HEK293 (cell line): Measurements from ENCODE around the gene NUBPL.
"Not testable (repeated sequence)": the region's sequence is repeated elsewhere in the genome, so short reads cannot be mapped to it uniquely, and the experiment has no call there.

Experiments used
- CTCF ChIA-PET: fragments of 350-600 bp; formaldehyde crosslinking; extraction: SDS; loops from one replicate; lab custom pipeline; 2021; ENCODE audit warnings: antibody characterized with exemption; lab: Yijun Ruan, JAX
- POLR2A ChIA-PET: fragments of 300-600 bp; formaldehyde crosslinking; extraction: SDS; loops from one replicate; lab custom pipeline; 2020; ENCODE audit warnings: antibody characterized with exemption, inconsistent platforms; lab: Yijun Ruan, JAX
- H3K27ac ChIP-seq: fragments of 200-500 bp; sonication (Bioruptor generic); 2 replicates; pipeline ENCODE4 v1.5.1; 2014; ENCODE audit warnings: low read depth, low read length, control low read depth, inconsistent platforms; ENCODE audit errors: extremely low read depth
- H3K36me3 ChIP-seq, 2 experiments: fragments of 200-500 bp in 1 of 2; sonication (Bioruptor generic) in 1 of 2; 1 replicate in 1 of 2; 2 replicates in 1 of 2; pipeline ENCODE4 v1.5.1; 2014 to 2017; ENCODE audit warnings: inconsistent platforms in 2 of 2, low read length in 2 of 2; ENCODE audit not compliant: control insufficient read depth in 2 of 2, insufficient read depth in 1 of 2
- H3K4me1 ChIP-seq: fragments of 200-500 bp; sonication (Bioruptor generic); 2 replicates; pipeline ENCODE4 v1.5.1; 2014; ENCODE audit warnings: mild to moderate bottlenecking, low read length, inconsistent platforms; ENCODE audit not compliant: control insufficient read depth, insufficient read depth
- H3K4me3 ChIP-seq: 2 replicates; pipeline ENCODE4 v1.5.1; 2011; ENCODE audit warnings: low read depth, mild to moderate bottlenecking, control low read depth, low read length, moderate library complexity
- H3K9me3 ChIP-seq: fragments of 200-500 bp; sonication (Bioruptor generic); 2 replicates; pipeline ENCODE4 v1.5.1; 2014; ENCODE audit warnings: low read depth, low read length, inconsistent platforms; ENCODE audit not compliant: control insufficient read depth, insufficient read depth
- FEZF1 ChIP-seq: fragments of 450-650 bp; formaldehyde crosslinking; IDR thresholded peaks from 2 replicates; pipeline ENCODE4 v1.5.1; 2016; ENCODE audit warnings: missing biosample characterization, missing genetic modification characterization
- GFI1B ChIP-seq: fragments of 450-650 bp; formaldehyde crosslinking; IDR thresholded peaks from 2 replicates; pipeline ENCODE4 v1.5.1; 2016; ENCODE audit warnings: missing biosample characterization, missing genetic modification characterization
- MZF1 ChIP-seq: fragments of 450-650 bp; formaldehyde crosslinking; IDR thresholded peaks from 2 replicates; pipeline ENCODE4 v1.5.1; 2017; ENCODE audit warnings: missing biosample characterization, missing genetic modification characterization, borderline replicate concordance
- SCRT1 ChIP-seq: fragments of 450-650 bp; formaldehyde crosslinking; IDR thresholded peaks from 2 replicates; pipeline ENCODE4 v1.5.1; 2016; ENCODE audit warnings: missing biosample characterization, missing genetic modification characterization, borderline replicate concordance
- SETDB1 ChIP-seq: IDR thresholded peaks from one replicate; pipeline ENCODE4 v1.6.1; 2017; ENCODE audit warnings: mild to moderate bottlenecking, low read length, moderate library complexity, mixed read lengths; ENCODE audit not compliant: insufficient read length
- YY2 ChIP-seq: fragments of 450-650 bp; formaldehyde crosslinking; IDR thresholded peaks from 2 replicates; pipeline ENCODE4 v1.5.1; 2016; ENCODE audit warnings: missing biosample characterization, missing genetic modification characterization
- ZEB2 ChIP-seq: fragments of 450-650 bp; formaldehyde crosslinking; IDR thresholded peaks from 2 replicates; pipeline ENCODE4 v1.5.1; 2016; ENCODE audit warnings: missing biosample characterization, missing genetic modification characterization
- ZFP37 ChIP-seq: fragments of 450-650 bp; formaldehyde crosslinking; IDR thresholded peaks from 2 replicates; pipeline ENCODE4 v1.5.1; 2016; ENCODE audit warnings: missing biosample characterization, missing genetic modification characterization
- ZFP41 ChIP-seq: fragments of 450-650 bp; formaldehyde crosslinking; IDR thresholded peaks from 2 replicates; pipeline ENCODE4 v1.5.1; 2016; ENCODE audit warnings: missing biosample characterization, missing genetic modification characterization, borderline replicate concordance
- ZNF140 ChIP-seq: fragments of 450-650 bp; formaldehyde crosslinking; IDR thresholded peaks from 2 replicates; pipeline ENCODE4 v1.5.1; 2016; ENCODE audit warnings: missing biosample characterization, missing genetic modification characterization
- ZNF24 ChIP-seq: fragments of 450-650 bp; formaldehyde crosslinking; IDR thresholded peaks from 2 replicates; pipeline ENCODE4 v1.5.1; 2016; ENCODE audit warnings: missing biosample characterization, missing genetic modification characterization
- ZNF37A ChIP-seq: fragments of 450-650 bp; IDR thresholded peaks from 2 replicates; pipeline ENCODE4 v1.5.1; 2018; ENCODE audit warnings: missing biosample characterization, missing genetic modification characterization
- ZNF555 ChIP-seq: fragments of 450-650 bp; formaldehyde crosslinking; conservative IDR thresholded peaks from 2 replicates; pipeline ENCODE4 v1.5.1; 2017; ENCODE audit warnings: missing biosample characterization, mild to moderate bottlenecking, missing genetic modification characterization, inconsistent platforms
- ZNF560 ChIP-seq: fragments of 450-650 bp; formaldehyde crosslinking; IDR thresholded peaks from 2 replicates; pipeline ENCODE4 v1.5.1; 2017; ENCODE audit warnings: missing biosample characterization, missing genetic modification characterization, borderline replicate concordance
- ZNF658 ChIP-seq: fragments of 450-650 bp; formaldehyde crosslinking; IDR thresholded peaks from 2 replicates; pipeline ENCODE4; 2016; ENCODE audit warnings: missing biosample characterization, missing genetic modification characterization
- ZNF776 ChIP-seq: fragments of 450-650 bp; formaldehyde crosslinking; IDR thresholded peaks from 2 replicates; pipeline ENCODE4 v1.5.0; 2017; ENCODE audit warnings: missing biosample characterization, missing genetic modification characterization, borderline replicate concordance
- ZSCAN16 ChIP-seq: fragments of 450-650 bp; formaldehyde crosslinking; IDR thresholded peaks from 2 replicates; pipeline ENCODE4 v1.5.1; 2016; ENCODE audit warnings: missing biosample characterization, missing genetic modification characterization
- TF ChIP-seq, protein P1 (sequence below): fragments of 450-650 bp; formaldehyde crosslinking; IDR thresholded peaks from 2 replicates; pipeline ENCODE4 v1.5.1; 2017; ENCODE audit warnings: missing biosample characterization, missing genetic modification characterization
- TF ChIP-seq, protein P2 (sequence below): fragments of 450-650 bp; formaldehyde crosslinking; IDR thresholded peaks from 2 replicates; pipeline ENCODE4 v1.5.1; 2016; ENCODE audit warnings: missing biosample characterization, missing genetic modification characterization

The NUBPL gene

DNA sequence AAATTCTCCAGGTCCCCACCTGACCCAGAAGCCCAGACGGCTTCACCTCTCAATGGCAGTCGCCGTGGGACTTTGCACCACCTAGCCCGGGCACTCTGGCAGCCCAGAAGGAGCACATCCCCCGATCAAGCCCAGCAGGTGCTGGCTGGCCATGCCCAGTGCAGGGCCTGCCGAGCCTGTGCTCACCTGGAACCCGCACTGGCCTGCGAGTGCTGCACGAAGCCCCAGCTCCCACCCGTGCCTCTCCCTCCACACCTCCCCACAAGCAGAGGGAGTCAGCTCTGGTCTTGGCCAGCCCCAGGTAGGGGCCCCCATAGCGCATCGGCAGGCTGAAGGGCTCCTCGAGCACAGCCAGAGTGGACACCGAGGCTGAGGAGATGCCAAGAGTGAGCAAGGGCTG lies 144.5 kb downstream of the NUBPL start (continued):
- no peak for TF ChIP-seq ZNF776 (tag by site-specific recombination)
- TF ChIP-seq SETDB1: no peak
- TF ChIP-seq, all 188 proteins: peak for 0

DNA sequence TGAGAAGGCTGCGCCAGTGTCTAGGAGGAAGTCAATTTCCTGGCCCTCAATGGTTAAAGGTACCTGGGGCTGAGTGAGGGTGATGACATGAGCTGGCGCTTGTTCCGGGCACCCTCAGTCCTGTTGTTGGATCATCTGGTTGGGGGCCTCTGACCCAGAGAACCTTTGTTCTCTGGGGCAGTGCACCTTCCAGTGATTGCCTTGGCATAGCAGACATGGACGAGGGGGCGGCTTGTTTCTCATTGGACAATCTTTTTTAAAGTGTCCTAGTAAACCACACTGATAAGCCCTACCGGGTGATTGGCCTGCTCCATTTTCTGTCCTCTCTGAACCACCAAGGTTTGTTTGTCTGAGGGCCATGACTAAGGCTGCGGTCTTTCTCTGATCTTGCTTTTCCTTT lies 147.5 kb downstream of the NUBPL start:
- H3K4me3 ChIP-seq, H3K4me1 ChIP-seq, H3K9me3 ChIP-seq, H3K27ac ChIP-seq, H3K36me3 ChIP-seq, POLR2A ChIA-PET, CTCF ChIA-PET: not testable (repeated sequence)

DNA sequence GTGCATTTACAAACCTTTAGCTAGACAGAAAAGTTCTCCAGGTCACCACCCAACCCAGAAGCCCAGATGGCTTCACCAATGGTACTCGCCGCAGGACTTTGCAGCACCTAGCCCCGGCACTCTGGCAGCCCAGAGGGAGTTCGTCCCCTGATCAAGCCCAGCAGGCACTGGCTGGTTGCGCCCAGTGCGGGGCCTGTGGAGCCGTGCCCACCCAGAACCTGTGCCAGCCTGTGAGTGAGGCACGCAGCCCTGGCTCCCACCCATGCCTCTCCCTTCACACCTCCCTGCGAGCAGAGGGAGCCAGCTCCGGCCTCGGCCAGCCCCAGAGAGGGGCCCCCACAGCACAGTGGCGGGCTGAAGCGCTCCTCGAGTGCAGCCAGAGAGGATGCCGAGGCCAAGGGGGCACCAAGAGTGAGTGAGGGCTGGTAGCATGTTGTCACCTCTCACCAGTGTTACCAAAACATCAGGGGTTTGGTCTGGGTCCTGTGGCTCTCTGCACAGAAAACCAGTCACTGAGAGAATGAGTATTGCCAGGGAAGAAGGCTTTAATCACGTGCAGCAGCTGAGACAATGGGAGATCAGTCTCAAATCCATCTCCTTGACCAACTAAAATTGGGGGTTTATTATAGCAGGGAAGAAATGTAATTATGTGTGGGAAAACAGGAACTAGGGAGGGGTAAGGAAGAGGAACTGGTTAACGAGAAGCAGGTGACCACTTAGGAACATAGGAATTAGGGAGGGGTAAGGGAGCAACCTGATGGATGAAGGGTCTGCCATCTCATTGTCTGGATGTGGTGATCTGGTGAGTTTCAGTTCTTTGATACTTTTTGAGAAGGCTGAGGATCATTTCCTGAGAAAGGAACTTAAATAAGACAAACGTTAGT lies 151.3 kb downstream of the NUBPL start:
- POLR2A ChIA-PET: no interaction called here
- no peaks in the 10 kb centered on the region for H3K4me1 ChIP-seq
- H3K4me3 ChIP-seq: no peak overlapping the region
- no peak overlapping the region for H3K27ac ChIP-seq
- CTCF ChIA-PET: interaction anchor here (0.6 to 0.7 kb wide), 3 partner anchors 10 to 1019 kb away, joined by 3 read pairs; no protein-coding TSS in a partner anchor
- H3K9me3 ChIP-seq: no peaks in the 10 kb centered on the region
- H3K36me3 ChIP-seq: no peaks in the 10 kb centered on the region
- no peak for TF ChIP-seq ZSCAN16 (tag by site-specific recombination)
- TF ChIP-seq ZFP37 (tag by site-specific recombination): no peak
- no peak for TF ChIP-seq ZNF140 (tag by site-specific recombination)
- no peak for TF ChIP-seq YY2 (tag by site-specific recombination)
- no peak for TF ChIP-seq SCRT1
- no peak for TF ChIP-seq ZNF560 (tag by site-specific recombination)
- no peak for TF ChIP-seq FEZF1 (tag by site-specific recombination)
- TF ChIP-seq ZNF24 (tag by site-specific recombination): no peak
- TF ChIP-seq ZEB2 (tag by site-specific recombination): no peak
- TF ChIP-seq ZNF658 (tag by site-specific recombination): no peak
- TF ChIP-seq ZNF37A (tag by site-specific recombination): no peak
- TF ChIP-seq ZNF555 (tag by site-specific recombination): no peak
- TF ChIP-seq, protein P1, sequence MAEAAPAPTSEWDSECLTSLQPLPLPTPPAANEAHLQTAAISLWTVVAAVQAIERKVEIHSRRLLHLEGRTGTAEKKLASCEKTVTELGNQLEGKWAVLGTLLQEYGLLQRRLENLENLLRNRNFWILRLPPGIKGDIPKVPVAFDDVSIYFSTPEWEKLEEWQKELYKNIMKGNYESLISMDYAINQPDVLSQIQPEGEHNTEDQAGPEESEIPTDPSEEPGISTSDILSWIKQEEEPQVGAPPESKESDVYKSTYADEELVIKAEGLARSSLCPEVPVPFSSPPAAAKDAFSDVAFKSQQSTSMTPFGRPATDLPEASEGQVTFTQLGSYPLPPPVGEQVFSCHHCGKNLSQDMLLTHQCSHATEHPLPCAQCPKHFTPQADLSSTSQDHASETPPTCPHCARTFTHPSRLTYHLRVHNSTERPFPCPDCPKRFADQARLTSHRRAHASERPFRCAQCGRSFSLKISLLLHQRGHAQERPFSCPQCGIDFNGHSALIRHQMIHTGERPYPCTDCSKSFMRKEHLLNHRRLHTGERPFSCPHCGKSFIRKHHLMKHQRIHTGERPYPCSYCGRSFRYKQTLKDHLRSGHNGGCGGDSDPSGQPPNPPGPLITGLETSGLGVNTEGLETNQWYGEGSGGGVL (tag by site-specific recombination): no peak
- no peak for TF ChIP-seq GFI1B (tag by site-specific recombination)
- TF ChIP-seq, protein P2, sequence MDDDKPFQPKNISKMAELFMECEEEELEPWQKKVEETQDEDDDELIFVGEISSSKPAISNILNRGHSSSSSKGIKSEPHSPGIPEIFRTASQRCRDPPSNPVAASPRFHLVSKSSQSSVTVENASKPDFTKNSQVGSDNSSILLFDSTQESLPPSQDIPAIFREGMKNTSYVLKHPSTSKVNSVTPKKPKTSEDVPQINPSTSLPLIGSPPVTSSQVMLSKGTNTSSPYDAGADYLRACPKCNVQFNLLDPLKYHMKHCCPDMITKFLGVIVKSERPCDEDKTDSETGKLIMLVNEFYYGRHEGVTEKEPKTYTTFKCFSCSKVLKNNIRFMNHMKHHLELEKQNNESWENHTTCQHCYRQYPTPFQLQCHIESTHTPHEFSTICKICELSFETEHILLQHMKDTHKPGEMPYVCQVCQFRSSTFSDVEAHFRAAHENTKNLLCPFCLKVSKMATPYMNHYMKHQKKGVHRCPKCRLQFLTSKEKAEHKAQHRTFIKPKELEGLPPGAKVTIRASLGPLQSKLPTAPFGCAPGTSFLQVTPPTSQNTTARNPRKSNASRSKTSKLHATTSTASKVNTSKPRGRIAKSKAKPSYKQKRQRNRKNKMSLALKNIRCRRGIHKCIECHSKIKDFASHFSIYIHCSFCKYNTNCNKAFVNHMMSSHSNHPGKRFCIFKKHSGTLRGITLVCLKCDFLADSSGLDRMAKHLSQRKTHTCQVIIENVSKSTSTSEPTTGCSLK (tag by site-specific recombination): no peak
- TF ChIP-seq MZF1 (tag by site-specific recombination): no peak
- TF ChIP-seq ZFP41: no peak
